MCF 10A (cell line): ENCODE data around the gene BTBD16. TPM values are rescaled to one million over a fixed set of nuclear protein-coding genes. Genes with fewer than 3 reads are reported as not detected.
A peak's percentile ranks its signal among the peaks of the same experiment; 100 is the strongest.

Experiments used
- BruUV-seq: library from RNA; stranded (reverse); fragments of 400-500 nt; replicated peaks from 2 replicates; lab custom pipeline; 2021; lab: Mats Ljungman, UMichigan
- CTCF ChIA-PET: fragments of 300-600 bp; sonication (Branson Sonifier 250); formaldehyde crosslinking; extraction: SDS; loops from one replicate; lab custom pipeline; 2021; ENCODE audit warnings: antibody characterized with exemption, inconsistent platforms; lab: Yijun Ruan, JAX
- POLR2A ChIA-PET: fragments of 300-600, 350-650 bp; sonication (Branson Sonifier 250); formaldehyde crosslinking; extraction: SDS; loops from one replicate; lab custom pipeline; 2020; ENCODE audit warnings: antibody characterized with exemption, inconsistent platforms; lab: Yijun Ruan, JAX
- DNase-seq: peaks from one replicate; pipeline ENCODE4 v3.0.0-alpha.2; 2018; ENCODE audit not compliant: unreplicated experiment
- H3K27ac Mint-ChIP-seq: one replicate; pipeline ENCODE4 v1.8.0; 2022; ENCODE audit warnings: mild to moderate bottlenecking, low read depth, mixed read lengths; ENCODE audit not compliant: unreplicated experiment
- H3K27me3 Mint-ChIP-seq: one replicate; pipeline ENCODE4 v1.8.0; 2022; ENCODE audit warnings: mixed read lengths; ENCODE audit not compliant: insufficient read depth, unreplicated experiment
- H3K36me3 Mint-ChIP-seq: one replicate; pipeline ENCODE4 v1.8.0; 2022; ENCODE audit warnings: mild to moderate bottlenecking, moderate library complexity, mixed read lengths; ENCODE audit not compliant: insufficient read depth, unreplicated experiment
- H3K4me1 Mint-ChIP-seq: one replicate; pipeline ENCODE4 v1.8.0; 2022; ENCODE audit warnings: mixed read lengths; ENCODE audit not compliant: insufficient read depth, unreplicated experiment
- H3K4me3 Mint-ChIP-seq: one replicate; pipeline ENCODE4 v1.8.0; 2022; ENCODE audit warnings: mild to moderate bottlenecking, moderate library complexity, mixed read lengths; ENCODE audit not compliant: unreplicated experiment
- H3K9me3 Mint-ChIP-seq: one replicate; pipeline ENCODE4 v1.8.0; 2022; ENCODE audit warnings: mixed read lengths; ENCODE audit not compliant: unreplicated experiment
- CTCF ChIP-seq: fragments of 200-600 bp; IDR thresholded peaks from one replicate; pipeline ENCODE4 v1.8.0; 2022; ENCODE audit warnings: antibody characterized with exemption, mild to moderate bottlenecking; ENCODE audit not compliant: unreplicated experiment
- intact Hi-C: fragments of 100-400 bp; cut with micrococcal nuclease; formaldehyde crosslinking; loops from 2 replicates; pipeline ENCODE4 v1.14.1; 2022
- total RNA-seq: library from RNA; stranded (reverse); gene quantifications from 2 replicates; pipeline ENCODE4 v1.2.3, GENCODE V29; 2022

The BTBD16 gene
- total RNA-seq, 1 experiment from 2014 or later: 0.16 TPM

- DNase-seq: no peak
- no peaks in the 10 kb centered on the region for H3K36me3 Mint-ChIP-seq
- no peaks in the 10 kb centered on the region for H3K9me3 Mint-ChIP-seq
- POLR2A ChIA-PET: interaction anchor here (1.3 kb wide), 1 partner anchor 61 kb away, joined by 3 read pairs; no protein-coding TSS in a partner anchor
- no peak overlapping the region for H3K27ac Mint-ChIP-seq
- BruUV-seq: no TSS peak
- no peak for TF ChIP-seq CTCF
- CTCF ChIA-PET: interaction anchor here (0.6 to 1.5 kb wide), 3 partner anchors 67 to 760 kb away, joined by 3 to 4 read pairs (median 3); no protein-coding TSS in a partner anchor
- no peaks in the 10 kb centered on the region for H3K27me3 Mint-ChIP-seq
- no peak overlapping the region for H3K4me3 Mint-ChIP-seq
- intact Hi-C loops: no loop called here
- H3K4me1 Mint-ChIP-seq: peaks cover 14% of the 10 kb centered on the region
Measured at GRCh38 chr10:122368502-122369254, 97.6 kb downstream of the BTBD16 start.

- Mint-ChIP-seq H3K9me3 (no peaks in the 10 kb centered on the region), H3K27me3 (no peaks in the 10 kb centered on the region), H3K4me1 (peaks cover 23% of the 10 kb centered on the region), H3K36me3 (no peaks in the 10 kb centered on the region), H3K27ac (no peak overlapping the region), H3K4me3 (peak overlapping the region; percentile 93)
- intact Hi-C loops: no loop called here
- ChIA-PET CTCF (interaction anchor here (1.4 to 1.8 kb wide), 3 partner anchors 12 to 63 kb away, joined by 4 to 6 read pairs (median 5); no protein-coding TSS in a partner anchor), POLR2A (interaction anchor here (0.7 to 4.0 kb wide), 16 partner anchors 8 to 635 kb away, joined by 3 to 61 read pairs (median 6); no protein-coding TSS in a partner anchor)
- no peak for TF ChIP-seq CTCF
- no peak for DNase-seq
- no TSS peak for BruUV-seq
Measured at GRCh38 chr10:122373108-122373507, 102.0 kb downstream of the BTBD16 start.

GRCh38 chr10:122373721-122374120, 102.6 kb downstream of the BTBD16 start:
- CTCF ChIA-PET: interaction anchor here (0.6 to 1.8 kb wide), 10 partner anchors 10 to 1085 kb away, joined by 3 to 6 read pairs (median 3); no protein-coding TSS in a partner anchor

More at GRCh38 chr10:122373721-122374120, 102.6 kb downstream of the BTBD16 start:
- TSS peak; percentile 66 for BruUV-seq
- peaks cover 23% of the 10 kb centered on the region for H3K4me1 Mint-ChIP-seq
- TF ChIP-seq CTCF: no peak
- H3K27ac Mint-ChIP-seq: peak overlapping the region; percentile 21
- POLR2A ChIA-PET: interaction anchor here (0.6 to 4.0 kb wide), 33 partner anchors 9 to 634 kb away, joined by 3 to 61 read pairs (median 5); partner anchors contain the start of gene PSTK
- no peaks in the 10 kb centered on the region for H3K36me3 Mint-ChIP-seq
- peak; percentile 19 for DNase-seq
- H3K9me3 Mint-ChIP-seq: no peaks in the 10 kb centered on the region
- intact Hi-C loops: loop anchor here (2.0 kb wide), 2 partner anchors 47 to 73 kb away; no protein-coding TSS in a partner anchor
- no peaks in the 10 kb centered on the region for H3K27me3 Mint-ChIP-seq
- H3K4me3 Mint-ChIP-seq: peak overlapping the region; percentile 93
